NCI-H1436 treated with DMSO at 0.1 percent for 48 hours (cell line): ENCODE results near the gene AHCYL1.

Experiments used
- DNase-seq: peaks from one replicate; lab custom pipeline; 2025; lab: John Stamatoyannopoulos, UW

The AHCYL1 gene

GRCh38 chr1:110039641-110040040, 55.1 kb downstream of the AHCYL1 start:
- no peak for DNase-seq

- no peak for DNase-seq
These were observed 56.0 kb downstream of the AHCYL1 start for GRCh38 chr1:110040548-110040947.

GRCh38 chr1:110043016-110043415, 58.5 kb downstream of the AHCYL1 start:
- DNase-seq, result no peak

- no peak for DNase-seq
These were observed 62.9 kb downstream of the AHCYL1 start for GRCh38 chr1:110047463-110047862.

- DNase-seq, result no peak
These were observed 63.7 kb downstream of the AHCYL1 start for GRCh38 chr1:110048240-110048639.

GRCh38 chr1:110048923-110049601, 64.5 kb downstream of the AHCYL1 start:
- DNase-seq, result no peak

GRCh38 chr1:110049801-110050601, 65.4 kb downstream of the AHCYL1 start:
- no peak for DNase-seq

- no peak for DNase-seq
These were observed 66.2 kb downstream of the AHCYL1 start for GRCh38 chr1:110050602-110051261.

GRCh38 chr1:110051262-110051648, 66.7 kb downstream of the AHCYL1 start:
- no peak for DNase-seq

GRCh38 chr1:110053552-110054428, 69.2 kb downstream of the AHCYL1 start:
- DNase-seq, result no peak

- DNase-seq, result no peak
These were observed 71.1 kb downstream of the AHCYL1 start for GRCh38 chr1:110055493-110056284.

- DNase-seq, result no peak
These were observed 71.7 kb downstream of the AHCYL1 start for GRCh38 chr1:110056285-110056683.

- no peak for DNase-seq
These were observed 72.2 kb downstream of the AHCYL1 start for GRCh38 chr1:110056776-110057175.

GRCh38 chr1:110057963-110058518, 73.5 kb downstream of the AHCYL1 start:
- no peak for DNase-seq

GRCh38 chr1:110058591-110058990, 74.0 kb downstream of the AHCYL1 start:
- no peak for DNase-seq

GRCh38 chr1:110059133-110059863, 74.7 kb downstream of the AHCYL1 start:
- DNase-seq, result no peak

GRCh38 chr1:110060034-110060661, 75.6 kb downstream of the AHCYL1 start:
- DNase-seq, result no peak

- no peak for DNase-seq
These were observed 76.1 kb downstream of the AHCYL1 start for GRCh38 chr1:110060662-110061060.

- DNase-seq, result no peak
These were observed 76.8 kb downstream of the AHCYL1 start for GRCh38 chr1:110061341-110061740.

- DNase-seq, result no peak
These were observed 78.0 kb downstream of the AHCYL1 start for GRCh38 chr1:110062612-110063011.
